Ovary (tissue), 3 donors: ENCODE results near the gene HLA-G.

Experiments
- CTCF ChIP-seq, 3 donors: fragments of 450-650 bp in 2 of 3; fragments of 200-600 bp in 1 of 3; IDR thresholded peaks; one replicate each; pipeline versions ENCODE4 v1.5.1 to v1.8.0; 2016 to 2022; ENCODE audit warnings: antibody characterized with exemption in 3 of 3, mild to moderate bottlenecking in 1 of 3
- POLR2A ChIP-seq: fragments of 450-650 bp; IDR thresholded peaks from one replicate; pipeline ENCODE4 v1.6.1; 2017; ENCODE audit warnings: antibody characterized with exemption, mild to moderate bottlenecking, moderate library complexity
- donor health status: DM: no; HTN: no; CAD: no.

DNA sequence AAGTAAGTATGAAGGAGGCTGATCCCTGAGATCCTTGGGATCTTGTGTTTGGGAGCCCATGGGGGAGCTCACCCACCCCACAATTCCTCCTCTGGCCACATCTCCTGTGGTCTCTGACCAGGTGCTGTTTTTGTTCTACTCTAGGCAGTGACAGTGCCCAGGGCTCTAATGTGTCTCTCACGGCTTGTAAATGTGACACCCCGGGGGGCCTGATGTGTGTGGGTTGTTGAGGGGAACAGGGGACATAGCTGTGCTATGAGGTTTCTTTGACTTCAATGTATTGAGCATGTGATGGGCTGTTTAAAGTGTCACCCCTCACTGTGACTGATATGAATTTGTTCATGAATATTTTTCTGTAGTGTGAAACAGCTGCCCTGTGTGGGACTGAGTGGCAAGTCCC is 2.8 kb downstream of the HLA-G start:
- TF ChIP-seq CTCF (IDR thresholded peaks at IDR 0.05) (no peak), POLR2A (no peak)
